ENCODE measurements around the gene POLRMT.
A peak's percentile ranks its signal among the peaks of the same experiment; 100 is the strongest.

POLRMT gene

DNA sequence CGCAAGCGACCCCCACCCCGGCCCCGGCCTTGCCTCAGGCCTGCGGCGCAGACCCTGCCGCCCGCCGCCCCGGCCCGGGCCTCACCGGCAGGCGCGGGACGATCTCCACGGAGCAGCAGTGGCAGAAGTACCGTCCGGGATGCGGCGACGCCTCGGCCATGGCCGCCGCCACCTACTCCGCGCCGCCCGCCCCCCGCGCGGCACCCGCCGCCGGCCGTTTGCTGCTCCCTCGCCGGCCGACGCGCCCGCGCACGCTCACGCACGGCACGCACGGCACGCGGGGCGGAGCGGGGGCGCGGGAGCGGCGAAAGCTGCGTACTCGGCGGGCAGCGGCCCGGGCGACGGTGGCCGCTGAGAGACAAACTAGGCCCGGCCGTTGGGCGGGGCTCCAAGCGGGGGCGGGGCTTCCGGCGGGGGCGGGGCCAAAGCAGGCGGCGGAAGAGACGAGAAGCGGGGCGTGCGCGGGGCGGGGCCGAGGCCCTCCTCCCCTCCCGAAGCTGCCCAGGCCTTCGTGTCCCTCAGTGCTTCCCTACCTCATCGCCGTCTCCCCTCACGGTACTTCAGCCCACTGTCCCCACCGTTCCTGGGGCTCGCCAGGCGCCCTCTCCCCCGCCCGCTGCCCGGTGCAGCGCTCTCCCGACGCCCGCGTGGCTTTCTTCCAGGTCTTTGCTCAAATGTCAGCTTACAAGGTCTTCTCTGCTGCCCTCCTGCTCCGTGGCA, 29.8 kb upstream of the POLRMT start, which contains the start of gene RNF126:
Gene RNF126 (minus strand): TSS at position 253 of the 720 bp plus-strand sequence. CDS start 93 bp downstream, at position 160.
- DNase-seq (ENCODE audit: low read depth), result peak; percentile 93

GRCh38 chr19:662207-662961, 29.0 kb upstream of the POLRMT start:
- peak; percentile 67 for DNase-seq (ENCODE audit: low read depth)

GRCh38 chr19:661427-662196, 28.3 kb upstream of the POLRMT start:
- peak; percentile 28 for DNase-seq (ENCODE audit: low read depth)

GRCh38 chr19:660793-661426, 27.6 kb upstream of the POLRMT start:
- DNase-seq (ENCODE audit: low read depth), result no peak

DNA sequence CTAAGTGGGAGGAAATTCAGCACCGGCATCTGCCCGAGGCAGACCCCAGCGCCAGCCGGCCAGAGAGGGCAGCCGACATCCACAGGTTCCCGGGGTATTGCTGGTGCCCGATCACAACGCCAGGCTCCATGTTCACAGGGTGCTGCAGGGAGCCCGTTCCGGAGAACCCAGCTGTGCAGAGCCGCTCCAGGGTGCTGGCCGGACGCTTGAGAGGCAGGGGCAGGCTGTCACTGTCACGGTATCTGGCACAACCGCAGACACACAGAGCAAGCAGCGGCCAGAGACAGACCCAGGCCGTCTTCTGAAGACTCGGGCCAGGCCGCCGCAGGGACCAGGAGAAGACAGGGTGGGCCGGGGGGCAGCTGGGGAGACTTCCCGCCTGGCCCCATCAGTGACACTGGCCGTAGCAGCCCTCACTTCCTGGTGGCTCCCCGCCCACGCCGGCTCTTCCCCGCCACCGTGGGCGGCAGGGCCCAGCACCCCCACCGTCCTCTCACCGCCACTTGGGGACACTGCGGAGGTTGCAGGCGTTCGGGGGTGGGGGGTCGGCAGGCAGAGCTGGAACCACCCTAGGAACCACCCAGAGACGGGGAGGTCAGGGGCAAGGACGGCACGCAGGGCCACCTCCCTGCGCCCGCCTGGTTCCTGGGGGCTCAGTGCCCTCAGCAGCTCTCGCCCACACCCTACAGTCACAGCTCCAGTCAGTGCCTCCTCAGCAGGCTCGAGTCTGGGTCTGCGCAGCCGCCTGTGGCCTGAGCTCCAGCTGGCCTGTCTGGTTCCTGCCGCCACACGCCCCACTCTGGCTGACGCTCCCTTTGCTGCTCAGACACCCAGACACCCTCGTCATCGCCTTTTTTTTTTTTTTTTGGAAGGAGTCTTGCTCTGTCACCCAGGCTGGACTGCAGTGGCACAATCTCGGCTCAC, 25.8 kb upstream of the POLRMT start:
- no peak for DNase-seq (ENCODE audit: low read depth)

- DNase-seq (ENCODE audit: low read depth), result no peak
Observed at GRCh38 chr19:658059-658839, 24.9 kb upstream of the POLRMT start.

DNA sequence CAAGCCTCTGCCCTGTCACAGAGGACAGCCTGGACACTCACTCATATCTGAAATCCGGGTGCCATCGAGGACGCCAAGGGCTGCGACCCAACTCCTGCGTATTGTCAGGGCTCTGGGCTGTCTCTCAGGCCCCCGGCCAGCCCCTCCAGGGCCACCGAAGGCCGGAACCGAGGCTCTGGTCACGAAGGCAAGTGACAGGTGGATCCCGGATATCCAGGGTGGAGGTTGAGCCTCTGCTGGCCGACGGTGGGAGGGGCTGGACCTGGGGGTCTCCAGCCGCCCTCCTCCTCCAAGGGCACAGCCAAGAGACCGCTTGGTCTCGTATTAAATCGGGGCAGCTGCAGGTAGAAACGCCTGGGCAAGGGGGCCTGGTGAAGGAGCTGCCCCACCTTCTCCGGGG, 24.3 kb upstream of the POLRMT start:
- DNase-seq (ENCODE audit: low read depth), result no peak

DNA sequence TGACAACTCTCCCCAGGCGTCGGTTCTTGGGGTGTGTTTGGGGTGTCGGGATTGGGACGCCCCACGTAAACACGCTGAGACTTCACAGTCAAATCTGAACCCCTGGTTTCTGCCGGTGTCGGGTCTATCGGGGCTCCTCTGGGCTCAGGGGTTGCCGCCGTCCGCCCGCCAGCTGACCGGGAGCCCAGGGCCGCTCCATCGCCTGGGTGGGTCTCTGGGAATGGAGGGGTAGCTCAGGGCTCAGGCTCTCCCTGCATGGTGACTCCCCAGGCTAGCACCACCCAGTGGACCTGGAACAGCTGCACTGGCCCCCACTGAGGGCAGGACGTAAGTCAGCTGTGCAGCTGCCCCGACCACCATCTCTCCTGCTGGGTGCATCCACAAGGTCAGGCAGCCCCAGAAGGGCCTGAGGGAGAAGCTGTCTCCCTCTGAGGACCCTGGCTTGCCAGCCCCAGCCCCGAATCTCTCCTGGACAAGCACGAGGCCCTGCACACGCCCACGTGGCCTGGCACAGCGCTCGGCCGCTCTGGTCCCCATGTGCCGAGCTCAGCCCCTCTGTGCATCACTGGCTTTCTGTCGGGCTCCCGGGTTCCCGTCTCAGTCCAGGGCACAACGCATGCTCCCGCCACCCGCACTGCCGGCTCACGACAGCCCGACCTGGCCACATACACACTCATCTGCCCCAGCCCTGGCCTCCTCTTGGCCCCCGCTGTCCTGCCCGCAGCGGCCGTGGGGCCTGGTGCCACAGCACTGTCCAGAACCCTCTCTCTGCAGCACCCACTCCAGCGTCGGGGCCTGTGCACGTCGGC, 23.6 kb upstream of the POLRMT start:
- no peak for DNase-seq (ENCODE audit: low read depth)

- no peak for DNase-seq (ENCODE audit: low read depth)
Observed at GRCh38 chr19:655691-656090, 22.4 kb upstream of the POLRMT start.

- DNase-seq (ENCODE audit: low read depth), result no peak
Observed at GRCh38 chr19:653425-653824, 20.1 kb upstream of the POLRMT start.

DNA sequence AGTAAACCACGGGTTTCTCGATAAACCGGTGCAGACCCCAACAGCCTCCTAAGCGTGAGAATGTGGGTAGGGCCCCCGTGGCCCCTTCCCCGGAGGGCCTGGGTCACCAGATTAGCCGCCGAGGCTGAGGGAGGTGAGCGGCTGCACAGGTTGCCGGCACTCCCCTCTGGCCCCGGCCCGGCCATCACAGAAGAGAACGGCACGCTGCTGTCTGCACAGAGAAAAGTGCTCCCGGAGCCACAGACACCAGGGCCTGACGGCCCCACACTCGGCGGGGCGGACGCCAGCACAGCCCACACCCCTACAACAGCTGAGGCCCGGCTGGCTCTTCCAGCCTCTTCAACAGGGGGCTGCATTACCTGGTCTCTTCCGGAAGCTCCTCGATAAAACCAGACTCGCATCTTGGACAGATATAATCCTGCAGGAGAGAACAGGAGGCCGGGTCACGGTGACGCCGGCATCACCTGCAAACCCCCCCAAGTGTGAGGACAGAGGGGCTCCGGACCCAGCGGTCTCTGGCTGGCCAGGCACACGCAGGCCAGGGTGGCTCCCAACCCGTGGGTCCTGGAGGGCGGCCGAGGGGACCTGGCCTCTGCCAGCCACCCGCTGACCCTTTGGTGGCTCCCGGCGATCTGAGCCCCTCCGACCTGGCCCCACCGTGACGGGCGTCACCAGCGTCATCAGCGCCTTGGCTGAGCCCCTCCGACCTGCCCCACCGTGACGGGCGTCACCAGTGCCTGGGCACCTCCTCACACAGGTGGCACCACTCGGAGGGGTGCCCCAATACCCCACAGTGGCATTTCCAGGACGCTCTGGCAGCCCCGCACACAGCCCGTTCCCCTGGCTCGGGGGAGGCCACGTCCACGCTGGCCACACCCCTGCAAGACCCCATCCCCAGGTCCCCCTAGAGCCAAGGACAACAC, 19.4 kb upstream of the POLRMT start:
- DNase-seq (ENCODE audit: low read depth), result no peak

DNA sequence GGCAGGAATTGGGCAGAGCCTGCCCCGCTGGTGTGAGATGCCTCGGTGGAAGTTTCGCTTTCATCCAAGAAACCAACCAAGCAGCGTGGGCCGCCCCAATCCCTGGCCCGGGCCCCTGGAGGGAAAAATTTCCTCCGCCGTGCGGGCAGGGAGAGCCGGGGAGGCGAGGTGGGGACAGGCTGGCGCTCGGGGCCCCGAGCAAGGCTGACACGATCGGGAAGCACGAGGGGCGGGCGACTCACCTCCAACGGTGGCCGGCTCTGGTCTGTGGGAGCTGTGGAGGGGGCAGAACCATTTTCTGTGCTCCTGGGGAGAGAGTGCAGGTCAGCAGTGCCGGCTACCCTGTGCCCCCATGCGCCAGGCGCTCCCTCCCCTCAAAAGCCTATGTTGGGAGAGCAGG, 18.7 kb upstream of the POLRMT start:
- DNase-seq (ENCODE audit: low read depth), result no peak

GRCh38 chr19:651114-651818, 17.9 kb upstream of the POLRMT start:
- no peak for DNase-seq (ENCODE audit: low read depth)

DNA sequence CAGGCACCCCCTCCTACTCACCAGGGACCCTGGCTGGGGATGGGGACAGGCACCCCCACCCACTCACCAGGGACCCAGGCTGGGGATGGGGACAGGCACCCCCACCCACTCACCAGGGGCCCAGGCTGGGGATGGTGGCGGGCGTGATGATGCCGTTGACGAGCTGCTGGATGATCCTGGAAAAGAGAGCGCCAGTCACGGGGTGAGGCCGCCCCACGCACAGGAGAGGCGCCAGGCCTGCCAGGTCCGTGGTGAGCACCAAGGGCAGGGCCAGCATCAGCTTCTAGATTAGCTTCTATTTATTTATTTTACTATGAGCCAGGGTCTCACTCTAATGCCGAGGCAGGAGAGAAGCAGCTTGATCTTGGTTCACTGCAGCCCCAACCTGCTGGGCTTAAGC, 16.8 kb upstream of the POLRMT start:
- DNase-seq (ENCODE audit: low read depth), result no peak

- no peak for DNase-seq (ENCODE audit: low read depth)
Observed at GRCh38 chr19:648904-649801, 15.8 kb upstream of the POLRMT start.

GRCh38 chr19:648305-648704, 15.0 kb upstream of the POLRMT start:
- no peak for DNase-seq (ENCODE audit: low read depth)

Data from ELR (cell line).